HCT116 (cell line): ENCODE measurements around the gene LNP1.

Experiments used
- CBX3 ChIP-seq: IDR thresholded peaks from 2 replicates; pipeline ENCODE4 v1.6.1; 2012; ENCODE audit warnings: low read depth
- CEBPB ChIP-seq: IDR thresholded peaks from 2 replicates; pipeline ENCODE4 v1.6.1; 2012; ENCODE audit warnings: low read depth
- CTCF ChIP-seq, 3 experiments: fragments of 200-600 bp in 1 of 3; sonication (generic) in 1 of 3; IDR thresholded peaks in 2 of 3; conservative IDR thresholded peaks in 1 of 3; 2 replicates each; pipeline ENCODE4 v1.5.1; 2012 to 2017; ENCODE audit warnings: low read depth in 2 of 3, low read length in 2 of 3, antibody characterized with exemption in 1 of 3, borderline replicate concordance in 1 of 3, control low read depth in 1 of 3, mild to moderate bottlenecking in 1 of 3, mixed read lengths in 1 of 3, mixed run types in 1 of 3, moderate library complexity in 1 of 3; ENCODE audit not compliant: insufficient read depth in 1 of 3
- EZH2 ChIP-seq: fragments of 200-600 bp; sonication (generic); IDR thresholded peaks from 2 replicates; pipeline ENCODE4 v1.6.1; 2017; ENCODE audit warnings: antibody characterized with exemption, mixed run types
- POLR2A ChIP-seq: IDR thresholded peaks from 2 replicates; pipeline ENCODE4 v1.7.0; 2011; ENCODE audit warnings: borderline replicate concordance; ENCODE audit not compliant: insufficient read depth, insufficient read length; ENCODE audit errors: extremely low read depth
- POLR2AphosphoS5 ChIP-seq: IDR thresholded peaks from 2 replicates; pipeline ENCODE4 v1.6.1; 2011; ENCODE audit warnings: mild to moderate bottlenecking, low read depth, low read length, moderate library complexity
- RAD21 ChIP-seq: IDR thresholded peaks from 2 replicates; pipeline ENCODE4 v1.6.1; 2012; ENCODE audit warnings: low read depth, mild to moderate bottlenecking
- SP1 ChIP-seq: IDR thresholded peaks from 2 replicates; pipeline ENCODE4 v1.6.1; 2012; ENCODE audit warnings: low read depth
- TCF7L2 ChIP-seq: IDR thresholded peaks from 2 replicates; pipeline ENCODE4 v1.7.0; 2011; ENCODE audit warnings: borderline replicate concordance, inconsistent platforms; ENCODE audit not compliant: insufficient read depth, insufficient read length; ENCODE audit errors: extremely low read depth
- ZNF274 ChIP-seq: fragments of 200-500 bp; sonication (Bioruptor generic); IDR thresholded peaks from 2 replicates; pipeline ENCODE4 v1.6.1; 2014; ENCODE audit warnings: mild to moderate bottlenecking, low read depth, low read length, inconsistent platforms
- TF ChIP-seq, protein P1 (sequence below): IDR thresholded peaks from 2 replicates; pipeline ENCODE4 v1.6.1; 2012
- TF ChIP-seq, protein P2 (sequence below): IDR thresholded peaks from 2 replicates; pipeline ENCODE4 v1.6.1; 2012

- TF ChIP-seq POLR2AphosphoS5 = no peak
- TF ChIP-seq CTCF (IDR thresholded peaks at IDR 0.05 in 2 of 3, conservative IDR thresholded peaks at IDR 0.05 in 1 of 3; ENCODE audit: borderline replicate concordance in 1 of 3, insufficient read depth in 1 of 3, low read depth in 2 of 3, low read length in 2 of 3) = no peak
- no peak for TF ChIP-seq RAD21
- TF ChIP-seq, protein P1, sequence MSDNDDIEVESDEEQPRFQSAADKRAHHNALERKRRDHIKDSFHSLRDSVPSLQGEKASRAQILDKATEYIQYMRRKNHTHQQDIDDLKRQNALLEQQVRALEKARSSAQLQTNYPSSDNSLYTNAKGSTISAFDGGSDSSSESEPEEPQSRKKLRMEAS = no peak
- no peak for TF ChIP-seq TCF7L2
- TF ChIP-seq EZH2 = no peak
- TF ChIP-seq CEBPB = no peak
- TF ChIP-seq, protein P2, sequence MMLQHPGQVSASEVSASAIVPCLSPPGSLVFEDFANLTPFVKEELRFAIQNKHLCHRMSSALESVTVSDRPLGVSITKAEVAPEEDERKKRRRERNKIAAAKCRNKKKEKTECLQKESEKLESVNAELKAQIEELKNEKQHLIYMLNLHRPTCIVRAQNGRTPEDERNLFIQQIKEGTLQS = no peak
- TF ChIP-seq ZNF274 = no peak
- no peak for TF ChIP-seq SP1
- TF ChIP-seq POLR2A = no peak
- TF ChIP-seq CBX3 = no peak
Observed at GRCh38 chr3:100366424-100366823, 34.9 kb upstream of the LNP1 start.
